Stimulated activated CD8-positive, alpha-beta memory T cell treated with anti-CD3 and anti-CD28 coated beads, Interleukin-7, amount 100 ng/mL, for 24 hours (primary cell): ENCODE data around the gene EYS.

Experiments used
- DNase-seq: peaks from one replicate; pipeline ENCODE4 v3.0.0-alpha.2; 2020; ENCODE audit warnings: low read depth

EYS gene

DNA sequence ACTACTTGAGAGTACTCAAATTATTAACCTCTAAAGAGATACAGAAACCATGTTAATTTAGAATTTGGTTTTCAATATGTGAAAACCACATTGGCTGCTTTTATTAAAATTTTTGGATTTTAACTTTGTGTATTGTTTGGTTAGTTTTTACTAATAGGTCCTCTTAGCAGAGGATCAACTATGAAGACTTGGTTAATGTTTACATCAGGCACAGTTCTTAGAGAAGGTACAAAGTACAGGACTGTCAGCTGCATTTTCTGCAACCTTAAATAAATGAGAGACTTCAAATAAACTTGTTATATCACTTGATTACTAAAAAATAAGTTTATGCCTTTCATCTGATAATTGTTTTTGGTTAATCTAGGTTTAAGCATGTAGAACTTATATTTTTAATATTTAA is 1982.3 kb downstream of the EYS start:
- DNase-seq = no peak

DNA sequence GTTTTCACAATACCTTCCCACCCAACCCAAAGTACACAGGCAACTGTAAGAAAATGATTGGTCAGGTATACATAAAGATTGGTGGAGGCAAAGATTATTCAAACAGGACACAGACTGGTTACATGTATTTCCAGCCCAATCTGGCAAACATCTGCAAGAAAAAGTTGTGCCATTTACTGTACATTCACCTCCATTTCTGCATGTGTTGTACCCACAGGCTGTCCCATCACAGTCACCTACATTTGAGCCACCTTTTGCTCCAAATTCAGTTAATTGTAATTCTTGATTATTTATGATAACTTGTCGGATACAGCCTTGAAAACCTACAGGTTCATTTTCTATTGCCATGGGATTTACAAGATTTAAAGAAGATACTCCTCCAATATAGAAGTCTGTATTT is 1985.8 kb downstream of the EYS start:
- DNase-seq = no peak

DNA sequence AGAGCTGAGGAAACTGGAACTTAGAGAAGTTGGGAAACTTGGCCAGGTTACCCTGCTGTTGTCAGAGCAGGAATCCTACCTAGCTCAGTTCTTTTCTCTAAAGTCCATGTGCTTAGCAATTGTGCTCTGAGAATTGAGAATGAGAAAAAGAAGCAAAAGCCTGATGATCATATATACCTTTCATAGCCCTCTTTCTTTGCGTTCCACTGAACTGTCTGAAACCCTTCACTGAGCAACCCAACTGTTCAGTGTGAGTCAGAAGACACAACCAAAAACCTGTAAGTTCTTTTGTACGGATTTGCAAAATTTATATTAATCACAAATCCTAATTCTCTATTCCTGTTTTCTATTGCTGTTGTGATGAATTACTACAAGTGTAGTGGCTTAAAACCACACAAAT is 1990.9 kb downstream of the EYS start:
- DNase-seq = no peak

DNA sequence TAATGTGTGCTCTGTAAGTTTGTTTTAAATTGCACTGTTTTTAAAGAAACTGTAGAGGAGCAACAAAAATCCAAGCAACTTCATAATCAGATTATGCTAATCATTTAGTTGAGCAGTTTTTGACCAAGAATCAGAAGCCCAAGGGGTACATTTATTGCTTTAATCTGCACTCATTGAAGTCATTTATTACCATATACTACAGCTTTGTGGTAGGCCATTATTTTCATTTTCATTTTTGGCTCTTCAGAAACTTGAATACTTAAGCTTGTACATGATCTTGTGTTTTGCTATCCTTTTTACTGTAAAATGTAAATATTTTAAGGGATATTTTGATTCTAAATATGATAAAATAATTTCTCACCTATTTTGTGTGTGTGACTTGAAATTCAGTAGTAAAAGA is 1992.9 kb downstream of the EYS start:
- no peak for DNase-seq

DNA sequence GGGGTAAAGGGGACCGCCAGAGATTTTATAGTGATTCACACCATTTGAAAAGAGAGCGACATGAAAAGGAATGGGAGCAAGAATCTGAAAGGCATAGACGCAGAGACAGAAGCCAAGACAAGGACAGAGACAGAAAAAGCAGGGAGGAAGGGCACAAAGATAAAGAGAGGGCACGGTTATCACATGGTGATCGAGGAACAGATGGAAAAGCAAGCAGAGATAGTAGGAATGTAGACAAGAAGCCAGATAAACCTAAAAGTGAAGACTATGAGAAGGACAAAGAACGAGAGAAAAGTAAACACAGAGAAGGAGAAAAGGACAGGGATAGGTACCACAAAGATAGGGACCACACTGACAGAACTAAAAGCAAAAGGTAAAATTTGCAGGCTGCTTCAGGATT is 1993.7 kb downstream of the EYS start:
- no peak for DNase-seq

DNA sequence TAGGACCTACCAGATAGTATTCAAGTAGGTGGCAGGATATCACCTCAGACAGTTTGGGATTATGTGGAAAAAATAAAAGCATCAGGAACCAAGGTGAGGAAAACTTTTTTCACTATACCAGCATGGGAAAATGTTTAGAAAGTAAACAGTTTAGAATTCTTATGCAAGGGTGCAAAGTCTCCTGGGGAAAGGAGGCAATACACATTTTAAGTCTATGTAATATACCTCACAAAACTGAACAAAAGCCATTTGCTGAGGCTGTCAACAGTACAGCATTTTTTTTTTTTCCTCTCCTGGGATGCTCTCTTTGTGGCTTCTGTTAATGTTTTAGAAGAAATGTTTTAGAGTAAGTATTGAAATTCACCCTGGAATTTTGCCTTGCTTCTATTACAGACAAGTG is 1997.9 kb downstream of the EYS start:
- DNase-seq = no peak

DNA sequence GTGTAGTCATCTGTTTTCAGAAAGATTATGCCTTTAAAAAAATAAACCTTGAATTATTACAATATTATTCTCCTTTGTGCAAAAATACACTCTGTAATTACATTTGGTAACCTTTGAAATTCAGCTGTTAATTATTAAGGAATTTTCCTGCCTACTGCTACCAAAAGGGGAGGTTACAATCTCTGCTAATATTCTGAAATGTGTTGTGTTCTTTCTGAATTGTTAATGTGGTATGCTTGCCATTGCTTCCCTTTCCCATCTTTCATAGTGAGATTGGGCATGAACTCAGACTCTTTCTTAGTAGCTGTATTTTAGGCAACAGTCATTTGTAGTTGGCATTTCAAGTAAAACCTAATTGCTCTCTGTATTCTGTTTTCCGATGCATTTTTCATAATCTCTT is 1998.4 kb downstream of the EYS start:
- DNase-seq = no peak

DNA sequence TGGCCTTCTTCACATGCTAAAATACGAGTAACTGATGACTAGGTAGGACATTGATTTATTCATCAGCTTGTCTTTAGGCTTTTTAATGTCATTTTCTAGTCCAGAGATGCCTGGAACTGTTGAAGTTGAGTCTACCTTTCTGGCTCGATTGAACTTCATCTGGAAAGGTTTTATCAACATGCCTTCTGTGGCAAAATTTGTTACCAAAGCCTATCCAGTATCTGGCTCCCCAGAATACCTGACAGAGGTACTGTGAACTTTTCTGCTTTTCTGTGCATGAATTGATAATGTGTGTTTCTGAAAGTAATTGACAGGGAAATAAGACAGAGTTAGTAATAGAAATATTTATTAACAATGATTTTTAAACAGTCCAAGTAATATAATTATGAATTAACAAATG is 2000.4 kb downstream of the EYS start:
- DNase-seq = no peak

DNA sequence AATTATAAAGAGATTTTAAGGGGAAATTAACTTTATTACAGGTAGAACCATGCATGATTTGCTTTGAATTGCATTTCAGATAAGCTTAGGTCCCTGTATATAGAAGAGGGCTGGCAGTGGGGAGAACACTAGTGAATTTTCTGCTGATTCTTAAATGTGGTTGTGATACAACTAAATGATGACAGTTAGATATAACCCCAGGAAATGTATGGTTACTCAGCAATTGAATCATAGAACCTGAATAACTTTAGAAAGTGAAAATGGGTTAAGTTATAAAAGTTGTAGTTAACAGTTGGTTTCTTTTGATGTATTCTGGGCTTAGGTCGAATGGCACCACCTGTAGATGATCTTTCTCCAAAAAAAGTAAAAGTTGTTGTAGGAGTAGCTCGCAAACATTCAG is 2001.3 kb downstream of the EYS start:
- no peak for DNase-seq

DNA sequence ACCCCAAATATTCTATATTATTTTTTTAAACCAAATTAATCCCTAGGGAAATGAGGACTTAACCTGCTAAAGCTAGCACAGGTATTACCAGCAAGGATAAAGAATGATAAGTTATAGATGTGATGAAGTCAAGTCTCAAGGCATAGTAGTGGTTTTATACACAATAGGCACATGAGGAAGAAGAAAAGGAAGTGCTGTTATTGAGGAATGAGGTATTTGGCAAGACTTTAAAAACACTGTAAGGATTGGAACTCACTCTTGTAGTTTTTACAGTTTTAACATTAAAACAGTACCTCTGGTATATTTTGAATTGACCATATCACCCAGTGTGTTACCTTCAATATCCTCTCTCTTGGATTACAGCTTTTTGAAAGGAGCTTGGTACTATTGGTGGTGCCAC is 2016.8 kb downstream of the EYS start:
- no peak for DNase-seq

DNA sequence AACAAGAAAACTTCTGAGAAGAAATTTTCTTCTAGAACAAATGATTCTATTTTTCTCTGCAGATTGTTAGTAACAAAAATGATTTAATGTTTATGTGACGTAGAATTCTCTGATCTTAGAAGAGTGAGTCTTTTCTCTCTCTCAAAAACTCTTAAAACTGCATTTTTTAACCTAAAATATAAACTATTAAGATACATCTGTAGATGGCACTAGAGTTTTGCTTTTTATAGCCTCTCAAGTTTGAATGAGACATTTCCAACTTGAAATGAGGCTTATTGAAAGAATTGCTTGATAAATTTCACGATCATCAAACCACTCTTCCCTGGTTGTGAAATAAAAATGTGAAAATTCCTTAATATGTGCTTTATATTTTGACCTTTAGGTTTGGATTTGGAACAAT is 2017.6 kb downstream of the EYS start:
- DNase-seq = no peak

DNA sequence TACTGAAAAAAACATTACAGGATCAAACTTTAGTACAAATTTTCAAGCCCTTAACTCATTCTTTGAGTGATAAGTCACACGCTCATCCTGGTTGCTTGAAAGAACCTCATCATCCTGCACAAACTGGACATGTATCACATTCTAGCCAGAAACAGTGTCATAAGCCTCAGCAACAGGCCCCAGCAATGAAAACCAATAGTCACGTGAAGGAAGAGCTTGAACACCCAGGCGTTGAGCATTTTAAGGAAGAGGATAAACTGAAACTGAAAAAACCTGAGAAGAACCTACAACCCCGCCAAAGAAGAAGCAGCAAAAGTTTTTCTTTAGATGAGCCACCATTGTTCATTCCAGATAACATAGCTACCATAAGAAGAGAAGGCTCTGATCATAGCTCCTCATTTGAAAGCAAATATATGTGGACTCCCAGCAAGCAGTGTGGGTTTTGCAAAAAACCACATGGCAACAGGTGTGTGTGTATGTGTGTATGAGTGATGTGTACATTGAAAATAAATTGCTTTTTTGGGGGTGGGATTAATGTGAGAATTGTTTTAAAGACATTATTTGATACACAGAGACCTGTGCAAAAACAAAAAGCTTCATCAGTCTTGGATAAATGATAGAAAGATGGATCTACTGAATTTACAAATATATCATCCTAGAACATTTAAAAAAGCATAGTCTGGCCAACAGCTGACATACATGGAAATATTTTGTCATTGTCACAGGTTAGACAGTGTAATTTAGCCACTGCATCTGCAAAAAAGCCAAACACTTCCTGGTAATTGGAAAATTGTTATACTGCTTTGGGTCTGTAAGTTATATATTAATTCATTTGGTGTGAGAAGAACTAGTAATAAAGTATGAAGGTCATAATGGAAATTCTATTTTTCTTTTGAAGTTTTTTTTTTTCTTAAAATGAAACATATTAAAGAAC is 2021.3 kb downstream of the EYS start:
- DNase-seq = no peak

DNA sequence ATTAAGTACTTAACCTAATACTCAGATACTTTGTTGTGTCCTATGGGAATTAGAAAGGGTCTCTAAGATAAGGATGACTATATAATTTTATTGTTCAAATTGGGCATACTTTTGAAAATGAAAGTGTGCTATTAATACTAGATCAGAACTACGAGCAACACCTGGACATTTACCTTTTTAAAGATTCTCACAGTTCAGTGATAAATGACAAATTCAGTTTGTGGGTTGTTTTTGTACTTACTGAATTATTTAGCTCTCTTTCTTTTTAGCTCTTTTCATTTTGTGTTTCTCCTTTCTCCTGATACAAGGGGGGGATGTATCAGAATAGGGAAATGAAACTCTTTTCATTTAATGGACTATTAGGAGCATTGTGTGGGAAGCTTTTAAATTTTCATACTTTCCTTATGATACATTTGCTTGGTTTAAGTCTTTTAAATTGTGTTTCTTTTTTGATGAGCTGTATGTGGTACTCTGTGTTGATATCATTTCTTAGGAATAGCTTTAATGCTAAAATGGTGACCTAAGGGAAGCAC is 2023.9 kb downstream of the EYS start:
- no peak for DNase-seq

DNA sequence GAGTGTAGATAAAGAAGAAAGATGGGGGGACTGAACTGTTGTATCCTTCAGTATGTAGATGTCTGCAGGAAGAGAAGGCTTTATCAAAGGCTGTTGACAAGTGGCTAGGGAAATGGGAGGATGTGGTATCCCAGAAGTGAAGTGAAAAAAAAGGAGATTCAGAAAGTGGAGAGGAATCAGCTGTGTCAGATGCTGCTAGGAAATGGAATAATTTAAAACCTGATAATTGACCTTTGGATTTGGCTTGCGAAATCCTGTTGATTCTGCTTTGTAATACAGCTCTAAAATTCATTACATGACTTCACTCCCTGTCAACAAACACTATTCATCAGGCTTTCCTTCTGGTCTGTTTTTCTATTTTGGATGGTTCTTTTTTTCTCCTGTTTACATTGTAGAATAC is 2029.7 kb downstream of the EYS start:
- no peak for DNase-seq

DNA sequence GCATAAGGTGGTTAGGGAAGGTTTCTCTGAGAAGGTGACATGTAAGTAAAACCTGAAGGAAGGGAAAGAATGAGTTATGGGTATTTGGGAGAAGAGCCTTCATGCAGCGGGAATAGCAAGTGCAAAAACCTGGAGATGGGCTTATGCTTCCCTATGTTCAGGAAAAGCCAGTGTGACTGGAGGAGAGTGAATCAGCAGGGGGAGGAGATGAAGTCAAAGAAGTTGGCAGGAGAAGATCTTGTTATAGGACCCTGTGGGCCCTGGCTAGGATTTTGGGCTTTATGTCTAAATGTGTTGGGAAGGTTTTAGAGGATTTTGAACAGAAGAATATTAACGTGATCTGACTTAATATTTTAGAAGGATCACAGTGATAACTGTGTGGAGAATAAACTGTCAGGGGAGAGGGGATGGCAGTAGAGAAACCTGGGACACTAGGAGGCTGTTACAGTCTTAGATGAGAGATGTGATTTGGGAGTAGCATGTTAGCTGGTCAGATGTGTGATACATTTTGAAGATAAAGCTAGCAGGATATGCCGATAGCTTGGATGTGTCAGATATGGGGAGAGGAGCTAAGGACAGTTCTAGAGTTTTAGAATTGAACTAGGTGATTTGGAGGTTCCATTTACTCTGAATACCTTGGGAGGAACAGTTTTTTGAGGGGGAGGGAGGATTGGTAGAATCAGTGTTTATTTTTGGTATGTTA is 2030.5 kb downstream of the EYS start:
- DNase-seq = no peak

DNA sequence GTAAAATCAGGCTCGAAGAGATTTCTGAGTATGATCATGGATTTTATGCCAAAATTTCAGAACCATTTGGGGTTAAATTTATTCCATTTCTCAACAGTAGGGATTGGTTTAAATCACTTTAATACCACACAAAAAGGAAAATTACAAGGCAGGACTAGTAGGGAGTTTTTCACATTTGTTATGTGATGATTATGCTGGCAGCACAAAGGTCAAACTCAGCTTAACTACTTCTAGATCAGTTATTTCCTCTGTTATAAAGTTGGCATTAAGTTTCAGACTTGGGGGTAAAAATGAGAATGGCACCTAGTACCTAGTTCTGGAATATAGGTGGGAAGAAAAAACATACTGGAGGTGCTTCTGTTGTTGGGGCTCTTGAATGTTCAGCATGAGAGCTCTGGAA is 2031.9 kb downstream of the EYS start:
- DNase-seq = no peak

DNA sequence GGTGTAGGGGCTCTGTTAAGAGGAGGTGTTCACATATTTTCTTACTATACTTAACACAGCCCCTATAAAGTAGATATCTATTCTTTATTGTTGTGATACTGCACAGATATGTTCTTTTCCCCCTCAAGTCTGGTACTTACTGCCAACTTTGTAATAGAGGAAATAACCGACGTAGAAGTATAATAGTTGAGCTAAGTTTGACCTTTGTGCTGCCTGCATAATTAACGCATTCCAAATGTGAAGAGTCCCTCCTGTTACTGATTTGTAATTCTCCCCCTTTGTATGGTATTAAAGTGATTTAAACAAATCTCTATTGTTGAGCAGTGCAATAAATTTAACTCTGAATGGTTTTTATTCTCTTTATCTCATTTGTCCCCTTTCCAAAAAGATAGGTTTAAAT is 2032.4 kb downstream of the EYS start:
- no peak for DNase-seq

DNA sequence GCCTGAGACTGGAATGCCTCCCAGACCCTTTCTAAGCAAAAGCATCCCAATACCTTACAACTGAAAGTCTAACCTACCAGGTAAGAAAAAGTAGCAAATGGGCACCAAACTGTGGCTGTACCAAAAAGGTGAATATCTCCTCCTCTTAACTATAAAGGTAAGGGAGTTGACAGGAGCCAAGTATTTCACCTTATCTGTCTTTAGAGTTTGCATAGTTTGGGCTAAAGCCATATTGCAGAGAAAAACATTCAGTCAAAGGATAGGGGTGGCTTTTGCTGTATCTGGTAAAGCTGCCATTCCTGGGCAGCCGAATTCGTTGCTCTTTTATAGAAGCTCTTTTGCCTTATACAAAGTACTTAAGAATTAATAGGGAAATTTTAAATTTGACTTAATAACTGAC is 2033.3 kb downstream of the EYS start:
- no peak for DNase-seq

DNA sequence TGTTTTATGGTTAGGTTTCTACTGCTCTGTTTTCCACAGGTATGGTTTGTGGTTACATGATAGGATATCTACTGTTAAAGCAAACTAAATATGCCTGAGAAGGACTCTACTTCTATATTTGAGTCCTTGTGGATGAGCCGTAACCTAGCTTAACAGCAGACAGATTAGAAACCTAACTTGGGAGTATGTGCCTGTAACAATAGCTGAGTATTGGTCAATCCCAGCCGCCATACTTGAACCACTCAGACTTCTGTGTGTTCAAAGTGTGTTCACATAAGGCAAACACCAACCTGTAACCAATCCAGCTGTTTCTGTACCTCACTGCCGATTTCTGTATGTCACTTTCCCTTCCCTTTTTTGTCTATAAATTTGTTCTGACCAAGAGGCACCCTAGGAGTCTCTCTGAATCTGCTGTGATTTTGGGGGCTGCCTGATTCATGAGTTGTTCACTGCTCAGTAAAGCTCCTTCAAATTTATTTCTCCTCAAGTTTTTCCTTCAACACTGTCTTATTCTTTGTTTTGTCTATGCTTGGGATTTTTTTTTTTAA is 2034.4 kb downstream of the EYS start:
- no peak for DNase-seq

DNA sequence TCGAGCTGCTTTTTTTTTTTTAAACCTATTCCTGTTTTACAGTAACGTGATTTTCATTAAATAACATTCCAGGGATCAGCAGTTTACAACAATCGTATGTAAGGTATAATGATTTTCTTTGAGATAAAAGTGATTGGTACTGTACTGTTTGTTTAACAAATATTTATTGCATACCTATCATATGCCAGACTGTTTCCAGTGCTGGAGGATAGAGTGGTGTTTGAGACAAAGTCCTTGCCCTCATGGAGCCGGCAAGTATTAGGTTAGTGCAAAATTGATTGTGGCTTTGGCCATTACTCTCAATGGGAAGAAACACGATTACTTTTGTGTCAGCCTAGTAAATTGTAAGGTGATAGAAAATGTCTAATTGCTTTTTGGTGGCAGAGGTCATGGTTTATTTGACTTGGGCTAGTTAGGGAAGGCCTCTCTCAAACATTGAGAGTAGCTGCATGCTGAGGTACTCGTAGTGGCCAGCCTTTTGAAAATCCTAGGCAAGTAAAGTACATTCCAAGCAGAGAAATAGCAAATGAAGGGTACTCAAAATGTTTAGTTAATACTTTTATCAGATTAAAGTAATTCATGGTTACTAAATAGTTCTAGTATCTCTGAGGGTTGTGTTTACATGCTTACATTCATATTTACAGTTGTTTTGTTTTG is 2035.8 kb downstream of the EYS start:
- no peak for DNase-seq
